ENCODE measurements around the gene FUT7.

Gene FUT7

DNA sequence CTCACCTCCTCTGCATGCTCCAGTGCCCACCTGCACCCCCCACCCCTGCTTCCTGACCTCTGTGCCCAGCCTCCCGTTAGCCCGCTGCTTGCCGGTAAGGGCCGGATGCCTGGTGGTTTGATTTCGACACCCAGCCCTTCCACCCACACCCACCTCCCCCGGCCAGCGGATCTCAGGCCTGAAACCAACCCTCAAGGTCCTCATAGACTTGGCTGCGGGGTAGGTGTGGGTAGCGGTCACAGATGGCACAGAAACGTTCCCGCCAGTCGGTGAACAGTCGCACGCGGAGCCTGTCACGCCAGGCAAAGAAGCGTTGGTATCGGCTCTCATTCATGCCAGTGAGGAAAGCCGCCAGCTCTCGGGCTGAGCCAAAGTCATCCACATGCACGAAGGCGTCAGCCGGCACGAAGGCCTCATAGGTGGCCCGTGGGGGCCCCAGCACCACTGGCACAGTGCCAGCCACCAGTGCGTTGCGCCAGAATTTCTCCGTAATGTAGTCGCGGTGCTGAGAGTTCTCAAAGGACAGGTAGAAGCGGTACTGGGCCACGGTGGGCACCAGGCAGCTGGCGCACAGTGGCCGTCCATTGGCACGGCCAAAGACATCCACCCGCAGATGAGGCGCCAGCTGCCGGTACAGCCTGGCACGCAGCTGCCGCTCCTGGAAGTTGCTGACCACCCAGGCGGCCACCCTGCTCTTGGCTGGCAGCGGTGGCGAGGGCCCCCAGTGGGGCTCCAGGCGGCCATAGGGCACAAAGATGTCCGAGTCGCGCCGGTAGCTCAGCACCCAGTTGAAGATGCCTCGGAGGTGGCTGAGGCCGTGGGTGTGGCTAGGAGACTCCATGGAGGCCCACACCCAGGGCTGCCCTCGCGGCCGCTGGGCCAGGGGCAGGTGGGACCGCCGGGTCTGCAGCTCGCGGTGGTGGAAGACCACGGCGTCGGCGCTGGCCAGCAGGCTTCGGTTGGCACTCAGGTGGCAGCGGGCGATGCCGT is 1.1 kb downstream of the FUT7 start:
- no peak for FAIRE-seq

DNA sequence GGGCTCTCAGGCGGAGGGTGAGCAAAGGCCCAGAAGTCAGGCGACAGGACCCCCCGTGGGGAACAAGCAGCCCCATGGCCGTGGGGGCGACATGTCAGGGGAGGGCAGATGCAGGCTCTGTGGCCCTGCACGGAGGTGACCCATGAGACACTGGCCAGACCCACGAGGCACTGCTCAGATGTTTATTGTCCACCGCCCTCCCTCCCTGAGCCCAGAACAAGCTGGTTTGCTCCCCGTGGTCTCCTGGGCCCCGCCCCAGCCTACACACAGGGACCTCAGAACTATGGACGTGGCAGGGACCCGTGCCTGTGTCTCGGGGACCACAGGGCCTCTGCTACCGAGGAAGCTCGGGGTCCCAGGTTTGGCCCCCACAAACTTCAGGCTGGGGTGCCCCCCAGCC is 1.9 kb downstream of the FUT7 start:
- FAIRE-seq, result no peak

- FAIRE-seq, result peak; percentile 42
Measured at GRCh38 chr9:137029058-137029936, 2.6 kb downstream of the FUT7 start.

GRCh38 chr9:137028263-137029057 is 3.4 kb downstream of the FUT7 start:
- FAIRE-seq, result no peak

GRCh38 chr9:137027369-137028262 is 4.3 kb downstream of the FUT7 start, which contains the start of gene ABCA2:
Gene ABCA2, minus strand, starts transcription at chr9:137028237. Its CDS starts 97 bp downstream, at chr9:137028140.
- no peak for FAIRE-seq

DNA sequence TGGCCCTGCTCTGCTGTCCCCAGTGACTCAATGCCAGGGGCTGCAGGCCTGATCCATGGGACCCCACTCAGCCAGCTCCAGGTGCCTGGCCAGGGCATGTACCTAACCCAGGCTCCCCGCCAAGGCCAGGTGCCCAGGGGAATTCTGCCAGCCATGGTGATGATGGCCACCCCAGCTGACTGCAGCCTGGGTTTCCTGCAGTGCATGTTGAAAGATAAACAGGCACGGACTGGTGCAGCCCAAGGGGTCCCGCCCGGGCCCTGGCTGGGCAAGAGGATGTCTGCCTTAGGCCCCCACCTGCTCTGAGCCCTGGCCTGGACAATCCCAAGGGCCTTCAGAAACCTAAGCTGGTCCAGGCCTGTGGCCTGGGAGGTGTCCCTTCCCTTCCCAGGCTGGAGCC is 5.1 kb downstream of the FUT7 start:
- no peak for FAIRE-seq

DNA sequence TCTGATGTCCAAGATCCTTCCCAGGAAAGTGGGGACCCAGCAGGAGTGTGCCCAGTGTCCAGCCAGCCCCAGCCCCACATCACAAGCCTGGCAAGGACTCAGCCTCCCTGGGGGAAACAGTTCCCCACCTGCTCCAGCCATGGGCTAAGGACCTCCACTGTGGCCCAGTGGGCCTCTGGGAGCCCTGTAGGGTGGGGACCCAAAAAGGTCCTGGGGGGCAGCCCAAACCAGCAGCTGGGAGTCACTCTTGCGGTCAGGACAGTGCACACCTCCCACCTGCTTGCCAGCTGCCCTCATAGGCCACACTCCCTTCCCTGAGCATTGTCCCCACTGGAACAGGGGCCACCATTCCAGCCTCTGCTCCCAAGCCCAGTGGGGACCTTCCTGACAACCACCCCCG is 5.5 kb downstream of the FUT7 start:
- no peak for FAIRE-seq

- FAIRE-seq, result no peak
Measured at GRCh38 chr9:137025517-137025966, 6.3 kb downstream of the FUT7 start.

- no peak for FAIRE-seq
Measured at GRCh38 chr9:137023583-137023991, 8.3 kb downstream of the FUT7 start.

DNA sequence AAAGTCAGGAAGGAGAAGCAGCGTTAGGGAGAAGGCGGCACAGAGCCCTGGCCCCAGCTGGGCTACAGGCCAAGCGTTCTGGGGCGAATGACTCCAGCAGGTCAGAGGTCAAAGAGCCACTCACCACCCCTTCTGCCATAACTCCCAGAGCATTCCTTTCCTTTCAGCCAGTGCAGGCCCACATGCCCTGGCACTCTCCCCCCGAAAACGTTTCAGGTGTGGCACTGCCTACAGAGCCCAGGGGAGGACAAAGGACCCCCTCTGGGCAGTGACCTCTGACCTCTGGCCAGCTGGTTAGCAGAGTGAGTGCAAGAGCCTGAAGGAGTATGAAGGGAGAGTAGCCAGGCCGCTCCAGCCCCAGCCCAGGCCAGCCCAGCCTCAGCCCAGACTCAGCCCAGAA is 8.7 kb downstream of the FUT7 start:
- no peak for FAIRE-seq

GRCh38 chr9:137022662-137023008 is 9.3 kb downstream of the FUT7 start:
- no peak for FAIRE-seq

DNA sequence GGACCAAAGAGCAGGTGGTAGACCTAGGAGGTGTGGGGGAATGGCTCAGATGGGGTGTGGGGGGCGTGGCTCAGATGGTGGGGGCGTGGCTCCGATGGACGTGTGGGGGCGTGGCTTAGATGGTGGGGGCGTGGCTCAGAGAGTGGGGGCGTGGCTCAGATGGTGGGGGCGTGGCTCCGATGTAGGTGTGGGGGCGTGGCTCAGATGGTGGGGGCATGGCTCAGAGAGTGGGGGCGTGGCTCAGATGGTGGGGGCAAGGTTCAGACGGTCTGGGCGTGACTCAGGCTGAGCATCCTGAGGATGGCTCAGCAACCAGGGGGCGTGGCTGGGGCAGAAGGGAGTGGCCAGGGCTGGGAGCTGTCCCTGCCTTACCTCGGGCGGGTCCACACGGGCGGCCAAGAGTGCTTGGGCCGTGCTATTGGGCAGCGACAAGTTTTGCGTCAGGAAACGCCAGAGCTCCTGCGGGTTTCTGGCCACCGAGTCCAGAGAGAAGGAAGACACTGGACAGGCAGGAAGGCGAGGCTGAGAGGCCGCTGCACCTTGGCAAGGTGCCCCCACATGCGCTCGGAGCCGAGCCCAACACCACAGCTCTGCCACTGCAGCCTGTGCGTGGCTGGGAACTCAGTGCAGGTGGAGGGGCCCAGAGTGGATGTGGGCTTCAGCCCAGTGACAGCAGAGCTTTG is 9.8 kb downstream of the FUT7 start:
- peak; percentile 96 for FAIRE-seq

DNA sequence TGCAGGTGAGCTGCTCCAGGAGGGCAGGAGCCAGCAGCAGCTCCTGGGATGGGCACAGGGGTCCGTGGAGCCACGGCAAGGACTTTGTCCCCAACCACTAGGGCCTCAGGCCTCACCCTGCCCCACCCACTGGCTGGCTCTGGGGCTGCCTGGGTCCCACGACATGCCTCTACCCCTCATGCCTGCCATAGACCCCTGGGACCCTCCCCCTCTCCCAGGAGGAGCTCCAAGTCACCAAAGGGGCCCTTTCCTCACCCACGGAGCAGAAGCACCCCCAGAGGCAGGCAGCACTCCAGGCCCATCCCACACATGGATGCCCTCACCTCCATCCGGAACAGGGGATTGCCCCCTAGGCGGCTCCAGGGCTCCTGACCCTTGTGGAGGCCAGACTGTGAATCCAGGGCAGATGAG is 10.3 kb downstream of the FUT7 start:
- FAIRE-seq, result no peak

DNA sequence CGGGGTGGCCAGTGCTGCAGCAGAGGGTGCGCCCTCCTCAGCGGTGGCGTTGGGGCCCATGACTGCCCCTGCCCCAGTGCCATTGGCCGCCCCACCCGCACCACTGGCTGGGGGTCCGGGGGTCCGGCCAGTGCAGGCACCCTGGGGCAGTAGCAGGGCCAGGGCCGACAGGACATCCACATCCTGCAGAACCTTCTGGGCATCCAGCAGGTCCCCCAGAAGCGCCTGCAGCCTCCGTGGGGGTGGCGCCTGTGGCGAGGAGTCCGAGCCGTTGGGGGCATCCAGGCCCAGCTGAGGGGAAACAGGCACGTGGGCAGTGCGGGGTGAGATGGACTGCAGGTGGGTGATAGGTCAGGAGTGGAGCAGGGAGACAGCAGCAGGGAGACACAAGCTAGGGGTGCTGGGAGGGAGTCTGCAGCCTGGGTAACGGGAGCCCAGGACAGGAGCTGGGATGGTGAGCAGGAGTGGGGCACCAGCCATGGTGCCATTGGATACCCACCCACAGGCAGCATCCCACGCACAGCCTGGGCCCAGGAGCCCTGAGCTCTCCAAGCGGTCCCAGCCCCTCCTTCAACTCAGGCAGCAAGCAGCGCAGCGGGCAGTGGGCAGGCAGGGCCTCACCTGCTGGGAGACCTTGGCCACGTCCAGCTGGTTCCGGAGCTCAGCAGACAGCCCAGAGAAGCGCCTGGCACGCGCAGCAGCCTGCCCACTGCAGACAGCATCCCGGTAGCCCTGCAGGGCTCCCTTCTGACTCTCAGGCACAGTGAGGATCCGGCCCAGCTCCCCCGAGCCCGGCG is 10.9 kb downstream of the FUT7 start:
- no peak for FAIRE-seq

GRCh38 chr9:137019891-137020683 is 11.8 kb downstream of the FUT7 start:
- FAIRE-seq, result no peak

DNA sequence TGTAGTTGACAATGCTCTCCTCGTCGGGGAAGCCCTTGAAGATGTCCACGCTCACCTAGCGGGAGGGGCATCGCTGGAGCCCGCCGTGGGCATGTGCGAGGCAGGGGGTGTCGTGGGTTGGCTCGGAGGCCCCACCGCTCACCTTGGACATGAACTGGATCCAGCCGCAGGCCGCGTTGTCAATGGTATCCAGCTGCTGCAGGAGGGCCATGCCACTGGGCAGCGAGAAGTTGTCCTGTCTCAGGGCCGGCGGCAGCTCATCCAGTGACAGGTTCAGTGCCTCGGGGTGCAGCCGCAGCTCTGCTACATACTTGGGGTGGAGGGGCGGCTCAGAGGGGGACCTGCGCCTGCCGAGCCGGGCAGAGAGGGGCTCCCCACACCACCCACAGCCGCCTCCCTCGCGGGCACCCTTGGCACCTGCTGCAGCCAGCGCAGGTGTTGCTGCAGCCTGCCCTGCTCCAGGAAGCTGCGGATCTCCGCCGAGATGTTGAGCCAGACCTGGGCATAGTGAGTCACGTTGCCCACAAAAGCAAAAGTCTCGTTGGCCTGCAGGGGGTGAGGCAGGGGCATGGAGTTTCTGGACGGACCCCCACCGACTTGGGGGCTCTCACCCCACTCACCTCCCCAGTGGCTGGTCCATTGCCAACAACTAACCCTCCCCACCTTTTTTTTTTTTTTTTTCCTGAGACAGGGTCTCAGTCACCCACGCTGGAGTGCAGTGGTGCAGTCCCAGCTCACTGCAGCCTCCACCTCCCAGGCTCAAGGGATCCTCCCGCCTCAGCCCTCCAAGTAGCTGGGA is 12.9 kb downstream of the FUT7 start:
- no peak for FAIRE-seq

GRCh38 chr9:137017791-137018497 is 13.9 kb downstream of the FUT7 start:
- FAIRE-seq, result no peak

- no peak for FAIRE-seq
Measured at GRCh38 chr9:137017071-137017470, 14.8 kb downstream of the FUT7 start.

All from G401.6 (cell line).